ENCODE data around the gene SGCD.

SGCD gene

GRCh38 chr5:156694598-156694997 is 367.6 kb downstream of the SGCD start:
- H3K27ac Mint-ChIP-seq, result no peak overlapping the region

GRCh38 chr5:156695774-156696173 is 368.8 kb downstream of the SGCD start:
- no peaks in the 10 kb centered on the region for H3K36me3 Mint-ChIP-seq
- no peak overlapping the region for H3K27ac Mint-ChIP-seq
- no peaks in the 10 kb centered on the region for H3K9me3 Mint-ChIP-seq
- peaks cover 2% of the 10 kb centered on the region for H3K27me3 Mint-ChIP-seq
- H3K4me3 Mint-ChIP-seq, result no peak overlapping the region
- no peak for DNase-seq (ENCODE audit: low spot score in 2 of 2)
- no peak for ATAC-seq (ENCODE audit: low read depth)
- no peaks in the 10 kb centered on the region for H3K4me1 Mint-ChIP-seq

More at GRCh38 chr5:156694598-156694997, 367.6 kb downstream of the SGCD start:
- no peaks in the 10 kb centered on the region for H3K36me3 Mint-ChIP-seq
- no peaks in the 10 kb centered on the region for H3K4me1 Mint-ChIP-seq
- ATAC-seq (ENCODE audit: low read depth) (no peak), DNase-seq (ENCODE audit: low spot score in 2 of 2) (no peak)
- H3K9me3 Mint-ChIP-seq, result no peaks in the 10 kb centered on the region
- peaks cover 2% of the 10 kb centered on the region for H3K27me3 Mint-ChIP-seq
- no peak overlapping the region for H3K4me3 Mint-ChIP-seq

GRCh38 chr5:156698323-156698722 is 371.4 kb downstream of the SGCD start:
- ATAC-seq (ENCODE audit: low read depth) (no peak), DNase-seq (ENCODE audit: low spot score in 2 of 2) (no peak)
- no peaks in the 10 kb centered on the region for H3K36me3 Mint-ChIP-seq
- H3K27me3 Mint-ChIP-seq, result peaks cover 5% of the 10 kb centered on the region
- no peaks in the 10 kb centered on the region for H3K9me3 Mint-ChIP-seq
- no peak overlapping the region for H3K4me3 Mint-ChIP-seq
- no peak overlapping the region for H3K27ac Mint-ChIP-seq
- no peaks in the 10 kb centered on the region for H3K4me1 Mint-ChIP-seq

GRCh38 chr5:156699147-156699546 is 372.2 kb downstream of the SGCD start:
- DNase-seq (ENCODE audit: low spot score in 2 of 2) (no peak), ATAC-seq (ENCODE audit: low read depth) (no peak)
- Mint-ChIP-seq H3K9me3 (no peaks in the 10 kb centered on the region), H3K27me3 (peaks cover 5% of the 10 kb centered on the region), H3K4me3 (no peak overlapping the region), H3K36me3 (no peaks in the 10 kb centered on the region), H3K27ac (no peak overlapping the region), H3K4me1 (no peaks in the 10 kb centered on the region)

- H3K4me3 Mint-ChIP-seq, result no peak overlapping the region
- no peaks in the 10 kb centered on the region for H3K36me3 Mint-ChIP-seq
- H3K9me3 Mint-ChIP-seq, result no peaks in the 10 kb centered on the region
- peaks cover 5% of the 10 kb centered on the region for H3K27me3 Mint-ChIP-seq
- no peaks in the 10 kb centered on the region for H3K4me1 Mint-ChIP-seq
- H3K27ac Mint-ChIP-seq, result no peak overlapping the region
- no peak for ATAC-seq (ENCODE audit: low read depth)
- no peak for DNase-seq (ENCODE audit: low spot score in 2 of 2)
Measured at GRCh38 chr5:156704139-156704538, 377.2 kb downstream of the SGCD start.

- peaks cover 6% of the 10 kb centered on the region for H3K27me3 Mint-ChIP-seq
- no peaks in the 10 kb centered on the region for H3K36me3 Mint-ChIP-seq
- no peaks in the 10 kb centered on the region for H3K9me3 Mint-ChIP-seq
- H3K4me1 Mint-ChIP-seq, result no peaks in the 10 kb centered on the region
- no peak for DNase-seq (ENCODE audit: low spot score in 2 of 2)
- no peak overlapping the region for H3K27ac Mint-ChIP-seq
- no peak for ATAC-seq (ENCODE audit: low read depth)
- no peak overlapping the region for H3K4me3 Mint-ChIP-seq
Measured at GRCh38 chr5:156706631-156707030, 379.7 kb downstream of the SGCD start.

- H3K36me3 Mint-ChIP-seq, result no peaks in the 10 kb centered on the region
- no peaks in the 10 kb centered on the region for H3K4me1 Mint-ChIP-seq
- ATAC-seq (ENCODE audit: low read depth) (no peak), DNase-seq (ENCODE audit: low spot score in 2 of 2) (no peak)
- H3K27ac Mint-ChIP-seq, result no peak overlapping the region
- H3K27me3 Mint-ChIP-seq, result peaks cover 9% of the 10 kb centered on the region
- H3K4me3 Mint-ChIP-seq, result no peak overlapping the region
- no peaks in the 10 kb centered on the region for H3K9me3 Mint-ChIP-seq
Measured at GRCh38 chr5:156707750-156708149, 380.8 kb downstream of the SGCD start.

- no peaks in the 10 kb centered on the region for H3K36me3 Mint-ChIP-seq
Measured at GRCh38 chr5:156715287-156715686, 388.3 kb downstream of the SGCD start.

GRCh38 chr5:156716591-156717380 is 389.8 kb downstream of the SGCD start:
- no peak for DNase-seq (ENCODE audit: low spot score in 2 of 2)
- no peaks in the 10 kb centered on the region for H3K9me3 Mint-ChIP-seq
- peaks cover 5% of the 10 kb centered on the region for H3K27me3 Mint-ChIP-seq
- H3K27ac Mint-ChIP-seq, result no peak overlapping the region
- no peak for ATAC-seq (ENCODE audit: low read depth)
- no peaks in the 10 kb centered on the region for H3K4me1 Mint-ChIP-seq
- H3K4me3 Mint-ChIP-seq, result no peak overlapping the region
- no peaks in the 10 kb centered on the region for H3K36me3 Mint-ChIP-seq

More at GRCh38 chr5:156715287-156715686, 388.3 kb downstream of the SGCD start:
- Mint-ChIP-seq H3K27me3 (peaks cover 7% of the 10 kb centered on the region), H3K4me1 (no peaks in the 10 kb centered on the region), H3K9me3 (no peaks in the 10 kb centered on the region), H3K4me3 (no peak overlapping the region), H3K27ac (no peak overlapping the region)
- DNase-seq (ENCODE audit: low spot score in 2 of 2) (no peak), ATAC-seq (ENCODE audit: low read depth) (no peak)

- ATAC-seq (ENCODE audit: low read depth) (no peak), DNase-seq (ENCODE audit: low spot score in 2 of 2) (no peak)
- no peaks in the 10 kb centered on the region for H3K36me3 Mint-ChIP-seq
- no peaks in the 10 kb centered on the region for H3K4me1 Mint-ChIP-seq
- H3K9me3 Mint-ChIP-seq, result no peaks in the 10 kb centered on the region
- no peak overlapping the region for H3K27ac Mint-ChIP-seq
- H3K27me3 Mint-ChIP-seq, result peaks cover 4% of the 10 kb centered on the region
- no peak overlapping the region for H3K4me3 Mint-ChIP-seq
Measured at GRCh38 chr5:156718985-156719384, 392.0 kb downstream of the SGCD start.

GRCh38 chr5:156722358-156722757 is 395.4 kb downstream of the SGCD start:
- Mint-ChIP-seq H3K27me3 (peaks cover 10% of the 10 kb centered on the region), H3K36me3 (no peaks in the 10 kb centered on the region), H3K4me1 (no peaks in the 10 kb centered on the region), H3K27ac (no peak overlapping the region), H3K4me3 (no peak overlapping the region), H3K9me3 (no peaks in the 10 kb centered on the region)
- DNase-seq (ENCODE audit: low spot score in 2 of 2) (no peak), ATAC-seq (ENCODE audit: low read depth) (no peak)

GRCh38 chr5:156735477-156735876 is 408.5 kb downstream of the SGCD start:
- ATAC-seq (ENCODE audit: low read depth) (no peak), DNase-seq (ENCODE audit: low spot score in 2 of 2) (no peak)
- H3K27me3 Mint-ChIP-seq, result peaks cover 8% of the 10 kb centered on the region
- H3K4me3 Mint-ChIP-seq, result no peak overlapping the region
- no peak overlapping the region for H3K27ac Mint-ChIP-seq
- H3K9me3 Mint-ChIP-seq, result no peaks in the 10 kb centered on the region
- no peaks in the 10 kb centered on the region for H3K4me1 Mint-ChIP-seq
- H3K36me3 Mint-ChIP-seq, result no peaks in the 10 kb centered on the region

- no peaks in the 10 kb centered on the region for H3K36me3 Mint-ChIP-seq
Measured at GRCh38 chr5:156741516-156741915, 414.6 kb downstream of the SGCD start.

GRCh38 chr5:156753846-156754245 is 426.9 kb downstream of the SGCD start:
- ATAC-seq (ENCODE audit: low read depth) (no peak), DNase-seq (ENCODE audit: low spot score in 2 of 2) (no peak)
- no peak overlapping the region for H3K27ac Mint-ChIP-seq
- peaks cover 7% of the 10 kb centered on the region for H3K4me1 Mint-ChIP-seq
- H3K4me3 Mint-ChIP-seq, result no peak overlapping the region
- no peaks in the 10 kb centered on the region for H3K27me3 Mint-ChIP-seq
- no peaks in the 10 kb centered on the region for H3K36me3 Mint-ChIP-seq
- H3K9me3 Mint-ChIP-seq, result no peaks in the 10 kb centered on the region

More at GRCh38 chr5:156741516-156741915, 414.6 kb downstream of the SGCD start:
- no peaks in the 10 kb centered on the region for H3K9me3 Mint-ChIP-seq
- H3K27me3 Mint-ChIP-seq, result peaks cover 9% of the 10 kb centered on the region
- no peak for ATAC-seq (ENCODE audit: low read depth)
- no peak overlapping the region for H3K27ac Mint-ChIP-seq
- DNase-seq (ENCODE audit: low spot score in 2 of 2), result no peak
- H3K4me1 Mint-ChIP-seq, result no peaks in the 10 kb centered on the region
- no peak overlapping the region for H3K4me3 Mint-ChIP-seq
